GM12875 (cell line): ENCODE measurements around the gene FREM1.

Experiments used
- H3K4me3 ChIP-seq: one replicate; pipeline ENCODE4 v1.5.1; 2011; ENCODE audit warnings: low read depth, low read length, control low read depth
- CTCF ChIP-seq: IDR thresholded peaks from 2 replicates; pipeline ENCODE4 v1.5.1; 2011; ENCODE audit warnings: low read depth, mild to moderate bottlenecking, control low read depth, inconsistent platforms, low read length, moderate library complexity, borderline replicate concordance; ENCODE audit not compliant: insufficient read depth

Gene FREM1

DNA sequence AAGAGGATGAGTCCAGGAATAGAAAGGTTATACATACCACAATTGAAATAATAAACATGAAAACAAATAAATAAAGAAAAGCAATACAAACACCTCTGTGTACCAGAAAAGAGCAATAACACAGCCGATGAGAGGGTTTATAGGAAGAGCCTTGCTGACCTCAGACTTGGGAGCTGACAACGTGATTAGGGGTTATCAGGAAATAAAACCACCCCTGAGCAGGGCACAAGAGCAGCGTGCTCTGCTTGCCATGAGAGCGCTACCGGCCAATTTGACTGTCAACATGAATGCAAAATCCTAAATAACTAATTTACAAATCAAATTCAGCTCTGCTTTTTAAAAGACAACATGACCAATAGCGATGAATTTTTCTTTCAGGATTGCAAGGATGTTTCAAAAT lies 2.6 kb upstream of the FREM1 start:
- no peak overlapping the region for H3K4me3 ChIP-seq
- TF ChIP-seq CTCF: no peak

GRCh38 chr9:14911046-14911445 lies 818 bp upstream of the FREM1 start:
- TF ChIP-seq CTCF: no peak
- H3K4me3 ChIP-seq: no peak overlapping the region

DNA sequence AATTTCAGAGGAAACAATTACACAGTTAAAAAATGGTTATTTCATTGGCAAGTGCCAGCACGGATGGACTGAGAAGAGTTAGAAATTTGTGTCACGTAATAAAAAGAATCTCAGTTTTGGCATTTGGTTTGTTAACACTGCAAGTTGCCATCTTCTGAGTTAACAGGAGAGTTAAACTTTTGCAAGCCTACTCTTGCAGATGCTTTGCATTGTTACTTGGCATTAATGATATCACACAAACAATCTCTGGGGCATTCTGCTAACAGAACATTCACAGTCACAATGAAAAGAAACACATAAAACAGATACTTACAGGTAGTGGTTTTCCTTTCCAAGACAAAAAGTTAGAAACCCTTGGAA lies 647 bp downstream of the FREM1 start:
- H3K4me3 ChIP-seq: no peak overlapping the region
- no peak for TF ChIP-seq CTCF

DNA sequence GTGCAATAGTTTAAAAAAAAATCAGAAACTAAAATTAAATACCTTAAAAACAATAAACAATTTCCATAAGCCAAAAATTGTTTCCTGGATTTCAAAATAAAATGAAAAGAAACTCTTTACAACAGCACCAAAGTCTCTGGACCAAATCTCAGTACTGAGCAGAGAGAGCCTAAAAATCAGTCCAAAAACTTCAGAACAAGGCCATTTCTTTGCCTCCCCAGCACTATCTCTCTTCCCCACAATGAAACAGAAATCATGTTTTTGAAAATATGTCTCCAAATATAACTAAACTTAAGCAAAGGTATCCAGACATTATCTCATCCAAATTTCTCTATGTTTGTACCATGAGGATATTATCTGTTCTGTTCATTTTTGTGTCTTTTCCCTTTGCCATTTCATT lies 1.0 kb downstream of the FREM1 start:
- TF ChIP-seq CTCF: no peak
- H3K4me3 ChIP-seq: no peak overlapping the region

DNA sequence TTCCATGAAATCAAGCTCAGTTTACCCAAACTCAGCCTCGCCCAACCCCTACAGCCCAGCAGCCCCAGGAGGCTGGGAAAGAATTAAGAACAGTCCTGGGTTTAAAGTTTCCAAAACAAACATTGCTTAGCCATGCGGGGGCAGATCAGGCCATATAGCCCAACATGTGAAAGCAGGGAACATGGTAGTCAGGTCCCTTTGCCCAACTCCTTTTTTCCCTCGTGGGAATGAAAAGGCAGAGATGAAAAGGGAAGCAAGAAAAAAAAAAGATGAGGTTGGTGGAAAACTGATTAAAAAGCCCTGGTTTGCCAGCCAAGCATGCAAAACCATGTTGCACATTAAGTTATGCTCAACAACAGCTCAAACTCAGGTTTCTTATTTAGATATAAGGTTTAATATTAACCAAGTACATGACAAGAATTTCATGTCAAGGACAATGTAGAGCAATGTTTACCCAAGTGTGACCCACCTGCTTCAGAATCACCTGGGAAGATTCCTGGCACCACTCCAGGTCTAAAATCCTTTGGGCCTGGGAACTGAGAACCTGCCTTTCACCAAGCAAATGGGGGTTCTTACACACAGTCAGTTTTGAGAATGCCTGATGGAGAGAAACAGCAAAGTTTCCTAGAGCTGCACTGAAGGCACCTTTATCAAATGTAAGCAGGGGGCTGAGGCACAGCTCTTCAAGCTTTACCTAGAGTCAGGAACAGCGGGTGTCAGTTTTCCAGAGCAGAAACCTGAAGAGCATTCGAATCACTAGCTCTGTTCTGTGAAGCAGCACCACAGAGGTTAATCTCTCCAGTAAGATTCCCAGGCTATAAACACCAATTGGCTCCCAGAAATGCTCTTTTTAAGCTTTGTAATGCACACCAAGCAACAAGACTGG lies 1.7 kb downstream of the FREM1 start:
- no peak for TF ChIP-seq CTCF

DNA sequence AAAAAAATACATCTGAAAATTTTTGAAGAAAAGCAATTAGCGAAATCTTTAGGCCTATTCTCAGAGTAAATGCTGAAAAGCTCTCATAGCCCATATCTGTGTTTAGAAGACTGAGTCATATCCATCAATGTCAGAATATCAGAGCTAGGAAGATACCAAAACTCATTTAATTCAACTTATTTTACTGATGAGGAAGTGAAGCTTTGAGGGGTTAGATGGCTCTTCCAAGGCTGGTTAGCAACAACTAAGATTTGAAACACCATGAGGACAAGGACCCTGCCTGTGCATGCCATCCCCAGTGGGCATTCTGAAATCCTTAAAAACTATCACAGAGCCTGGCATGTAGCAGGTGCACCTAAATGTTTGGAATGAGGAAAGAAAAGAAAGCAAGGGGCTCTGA lies 2.5 kb downstream of the FREM1 start:
- TF ChIP-seq CTCF: no peak
- no peak overlapping the region for H3K4me3 ChIP-seq

More for the DNA sequence above, 1.7 kb downstream of the FREM1 start:
- no peak overlapping the region for H3K4me3 ChIP-seq

GRCh38 chr9:14907360-14907685 lies 2.9 kb downstream of the FREM1 start:
- no peak overlapping the region for H3K4me3 ChIP-seq
- no peak for TF ChIP-seq CTCF
